SU-DHL-6 (cell line): ENCODE data around the gene EML3.
"Not testable (repeated sequence)": the region's sequence is repeated elsewhere in the genome, so short reads cannot be mapped to it uniquely, and the experiment has no call there.

Source experiments
- H2AFZ ChIP-seq: fragments of 200-600 bp; sonication (generic); 2 replicates; pipeline ENCODE4 v1.6.1; 2014; ENCODE audit warnings: low read depth, mild to moderate bottlenecking, moderate library complexity, mixed read lengths, antibody characterized with exemption, low read length; ENCODE audit not compliant: severe bottlenecking
- H3F3A ChIP-seq: fragments of 200-600 bp; shearing (Covaris generic); 2 replicates; pipeline ENCODE4 v1.6.0; 2016; ENCODE audit warnings: antibody characterized with exemption, mild to moderate bottlenecking; ENCODE audit not compliant: insufficient read depth
- H3K27ac ChIP-seq: fragments of 200-600 bp; sonication (generic); 2 replicates; pipeline ENCODE4 v1.5.1; 2016; ENCODE audit warnings: low read depth, mild to moderate bottlenecking, low read length, moderate library complexity, mixed read lengths
- H3K27me3 ChIP-seq: fragments of 200-600 bp; sonication (generic), shearing (Covaris generic); 2 replicates; pipeline ENCODE4 v1.6.0; 2014; ENCODE audit warnings: mild to moderate bottlenecking, low read length
- H3K36me3 ChIP-seq: fragments of 200-600 bp; sonication (generic); 2 replicates; pipeline ENCODE4 v1.6.1; 2014; ENCODE audit warnings: mild to moderate bottlenecking, low read length, mixed read lengths
- H3K4me2 ChIP-seq: fragments of 300-600, 200-600 bp; shearing (Covaris generic), sonication (generic); 2 replicates; pipeline ENCODE4 v1.6.0; 2014; ENCODE audit warnings: low read length, low read depth, mild to moderate bottlenecking; ENCODE audit not compliant: poor library complexity, severe bottlenecking
- H3K4me3 ChIP-seq: fragments of 200-600 bp; sonication (generic); 2 replicates; pipeline ENCODE4 v1.5.1; 2014; ENCODE audit warnings: antibody characterized with exemption, low read length, mild to moderate bottlenecking, mixed read lengths; ENCODE audit not compliant: insufficient read depth, poor library complexity, severe bottlenecking
- H3K79me2 ChIP-seq: fragments of 200-600 bp; sonication (generic); 2 replicates; pipeline ENCODE4 v1.6.1; 2014; ENCODE audit warnings: mild to moderate bottlenecking, low read length, moderate library complexity; ENCODE audit not compliant: insufficient read depth
- H3K9ac ChIP-seq: fragments of 200-600 bp; sonication (generic); 2 replicates; pipeline ENCODE4 v1.7.0; 2014; ENCODE audit warnings: mild to moderate bottlenecking, low read length
- H3K9me2 ChIP-seq: fragments of 200-600 bp; sonication (generic); replicated peaks from 2 replicates; pipeline ENCODE4 v1.6.1; 2014; ENCODE audit warnings: low read length; ENCODE audit not compliant: insufficient read depth
- H3K9me3 ChIP-seq: fragments of 200-600 bp; sonication (generic); 2 replicates; pipeline ENCODE4 v1.6.1; 2014; ENCODE audit warnings: low read length, mixed read lengths; ENCODE audit not compliant: insufficient read depth
- H4K20me1 ChIP-seq: fragments of 200-600 bp; sonication (generic); 2 replicates; pipeline ENCODE4 v1.6.1; 2014; ENCODE audit warnings: low read depth, mild to moderate bottlenecking, antibody characterized with exemption, low read length, moderate library complexity, mixed read lengths
- CTCF ChIP-seq: fragments of 200-600 bp; sonication (generic); IDR thresholded peaks from one replicate; pipeline ENCODE4 v1.5.1; 2017; ENCODE audit warnings: antibody characterized with exemption, mild to moderate bottlenecking, low read length, moderate library complexity; ENCODE audit not compliant: insufficient read depth, poor library complexity, severe bottlenecking
- EZH2phosphoT487 ChIP-seq: fragments of 200-600 bp; sonication (generic), shearing (Covaris generic); conservative IDR thresholded peaks from 2 replicates; pipeline ENCODE4 v1.6.1; 2018; ENCODE audit warnings: mild to moderate bottlenecking, antibody characterized with exemption, low read length, moderate library complexity, mixed read lengths

Gene EML3

GRCh38 chr11:62567018-62567633 lies 45.4 kb downstream of the EML3 start:
- Histone ChIP-seq H3F3A (no peaks in the 10 kb centered on the region), H3K4me3 (no peak overlapping the region), H3K27me3 (no peaks in the 10 kb centered on the region), H2AFZ (no peak overlapping the region), H3K9me3 (no peaks in the 10 kb centered on the region), H3K9ac (no peak overlapping the region), H3K27ac (no peak overlapping the region), H3K36me3 (peaks cover 34% of the 10 kb centered on the region), H3K9me2 (no peaks in the 10 kb centered on the region), H3K79me2 (peaks cover 49% of the 10 kb centered on the region), H3K4me2 (no peak overlapping the region), H4K20me1 (peaks cover 12% of the 10 kb centered on the region; the same call in 1 of the 2 replicates)
- TF ChIP-seq CTCF (no peak), EZH2phosphoT487 (no peak)

GRCh38 chr11:62566247-62566646 lies 46.3 kb downstream of the EML3 start:
- no peaks in the 10 kb centered on the region for H3K9me3 ChIP-seq
- no peak overlapping the region for H3K9ac ChIP-seq
- H3K4me2 ChIP-seq, result no peak overlapping the region
- H3K79me2 ChIP-seq, result peaks cover 40% of the 10 kb centered on the region
- peaks cover 27% of the 10 kb centered on the region; the same call in 1 of the 2 replicates for H3K36me3 ChIP-seq
- no peaks in the 10 kb centered on the region for H3K9me2 ChIP-seq
- TF ChIP-seq CTCF (no peak), EZH2phosphoT487 (no peak)
- no peak overlapping the region for H3K4me3 ChIP-seq
- peaks cover 12% of the 10 kb centered on the region; the same call in 1 of the 2 replicates for H4K20me1 ChIP-seq
- no peak overlapping the region for H2AFZ ChIP-seq
- H3K27ac ChIP-seq, result no peak overlapping the region
- H3K27me3 ChIP-seq, result no peaks in the 10 kb centered on the region
- H3F3A ChIP-seq, result peaks cover 4% of the 10 kb centered on the region; the same call in 1 of the 2 replicates

- TF ChIP-seq EZH2phosphoT487 (no peak), CTCF (no peak)
- Histone ChIP-seq H3K4me2 (no peak overlapping the region), H3K27me3 (no peaks in the 10 kb centered on the region), H3K27ac (no peak overlapping the region), H3F3A (peaks cover 4% of the 10 kb centered on the region; the same call in 1 of the 2 replicates), H3K4me3 (no peak overlapping the region), H4K20me1 (peaks cover 12% of the 10 kb centered on the region; the same call in 1 of the 2 replicates), H3K9ac (no peak overlapping the region), H3K36me3 (peaks cover 22% of the 10 kb centered on the region; the same call in 1 of the 2 replicates), H3K79me2 (peaks cover 35% of the 10 kb centered on the region), H2AFZ (no peak overlapping the region), H3K9me3 (no peaks in the 10 kb centered on the region), H3K9me2 (no peaks in the 10 kb centered on the region)
Measured at GRCh38 chr11:62565100-62565802, 47.3 kb downstream of the EML3 start.

- not testable (repeated sequence) for H3K27me3 ChIP-seq, H3K27ac ChIP-seq, H2AFZ ChIP-seq, H3K9me2 ChIP-seq, H3K4me2 ChIP-seq, H3K9ac ChIP-seq, H3K4me3 ChIP-seq, H3K9me3 ChIP-seq
- Histone ChIP-seq H3K36me3 (peaks cover 25% of the 10 kb centered on the region; the same call in 1 of the 2 replicates), H3K79me2 (peaks cover 16% of the 10 kb centered on the region; the same call in 1 of the 2 replicates), H4K20me1 (peaks cover 12% of the 10 kb centered on the region; the same call in 1 of the 2 replicates), H3F3A (peaks cover 12% of the 10 kb centered on the region)
Measured at GRCh38 chr11:62561677-62562230, 50.8 kb downstream of the EML3 start.
